Neural cell (in vitro differentiated cells): ENCODE data around the gene PLAC8L1.

Experiments
- EP300 ChIP-seq: fragments of 450-650 bp; conservative IDR thresholded peaks from 2 replicates; pipeline ENCODE4 v1.6.1; 2014; ENCODE audit warnings: antibody characterized with exemption, mild to moderate bottlenecking, moderate library complexity; ENCODE audit not compliant: poor library complexity, severe bottlenecking
- MXI1 ChIP-seq: fragments of 450-650 bp; conservative IDR thresholded peaks from 2 replicates; pipeline ENCODE4 v1.6.1; 2014; ENCODE audit warnings: antibody characterized with exemption, mild to moderate bottlenecking; ENCODE audit not compliant: poor library complexity, severe bottlenecking
- POLR2AphosphoS5 ChIP-seq: IDR thresholded peaks from 2 replicates; pipeline ENCODE4 v1.6.1; 2012
- RAD21 ChIP-seq: fragments of 450-650 bp; conservative IDR thresholded peaks from 2 replicates; pipeline ENCODE4 v1.6.1; 2014; ENCODE audit warnings: antibody characterized with exemption, mild to moderate bottlenecking, moderate library complexity
- TAF1 ChIP-seq: IDR thresholded peaks from 2 replicates; pipeline ENCODE4 v1.6.1; 2012; ENCODE audit warnings: low read depth
- TF ChIP-seq, protein P1 (sequence below): fragments of 450-650 bp; IDR thresholded peaks from 2 replicates; pipeline ENCODE4 v1.5.1; 2014; ENCODE audit warnings: antibody characterized with exemption, mild to moderate bottlenecking, moderate library complexity; ENCODE audit not compliant: poor library complexity, severe bottlenecking
- TF ChIP-seq, protein P2 (sequence below): IDR thresholded peaks from 2 replicates; pipeline ENCODE4 v1.6.1; 2012; ENCODE audit warnings: borderline replicate concordance

DNA sequence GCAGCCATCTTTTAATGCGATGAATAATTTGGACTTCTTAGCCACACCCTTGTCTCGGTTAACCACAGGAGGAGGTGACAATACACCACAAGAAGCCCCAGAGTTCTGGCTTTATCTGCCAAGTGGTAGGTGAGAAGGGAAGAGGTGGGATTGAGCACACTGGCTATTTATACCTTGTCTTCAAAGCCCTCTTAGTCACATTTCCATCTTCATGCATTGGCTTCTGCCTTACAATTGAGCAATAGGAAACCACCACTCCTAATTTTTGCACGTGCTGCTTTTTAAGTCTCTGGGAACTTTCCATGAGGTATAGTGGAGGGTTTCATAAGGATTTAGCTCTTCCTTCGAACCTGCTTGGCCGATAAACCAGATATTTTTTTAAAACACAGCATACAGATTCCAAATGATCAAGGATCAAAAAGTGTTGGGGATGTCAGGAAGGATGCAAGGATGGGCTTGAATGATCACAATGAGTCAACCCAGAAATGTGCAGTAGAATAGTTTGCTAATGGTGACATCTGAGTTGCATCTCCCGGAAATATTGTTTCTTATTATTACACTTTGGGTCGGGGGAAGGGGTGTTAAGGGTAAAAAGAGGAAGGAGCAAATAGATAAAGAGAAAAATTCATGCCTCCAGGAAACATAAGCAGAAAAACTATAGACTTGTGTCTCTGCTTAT lies 25.5 kb downstream of the PLAC8L1 start:
- TF ChIP-seq, protein P1, sequence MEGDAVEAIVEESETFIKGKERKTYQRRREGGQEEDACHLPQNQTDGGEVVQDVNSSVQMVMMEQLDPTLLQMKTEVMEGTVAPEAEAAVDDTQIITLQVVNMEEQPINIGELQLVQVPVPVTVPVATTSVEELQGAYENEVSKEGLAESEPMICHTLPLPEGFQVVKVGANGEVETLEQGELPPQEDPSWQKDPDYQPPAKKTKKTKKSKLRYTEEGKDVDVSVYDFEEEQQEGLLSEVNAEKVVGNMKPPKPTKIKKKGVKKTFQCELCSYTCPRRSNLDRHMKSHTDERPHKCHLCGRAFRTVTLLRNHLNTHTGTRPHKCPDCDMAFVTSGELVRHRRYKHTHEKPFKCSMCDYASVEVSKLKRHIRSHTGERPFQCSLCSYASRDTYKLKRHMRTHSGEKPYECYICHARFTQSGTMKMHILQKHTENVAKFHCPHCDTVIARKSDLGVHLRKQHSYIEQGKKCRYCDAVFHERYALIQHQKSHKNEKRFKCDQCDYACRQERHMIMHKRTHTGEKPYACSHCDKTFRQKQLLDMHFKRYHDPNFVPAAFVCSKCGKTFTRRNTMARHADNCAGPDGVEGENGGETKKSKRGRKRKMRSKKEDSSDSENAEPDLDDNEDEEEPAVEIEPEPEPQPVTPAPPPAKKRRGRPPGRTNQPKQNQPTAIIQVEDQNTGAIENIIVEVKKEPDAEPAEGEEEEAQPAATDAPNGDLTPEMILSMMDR: no peak
- TF ChIP-seq RAD21: no peak
- TF ChIP-seq MXI1: no peak
- no peak for TF ChIP-seq POLR2AphosphoS5
- TF ChIP-seq EP300: no peak
- TF ChIP-seq, protein P2, sequence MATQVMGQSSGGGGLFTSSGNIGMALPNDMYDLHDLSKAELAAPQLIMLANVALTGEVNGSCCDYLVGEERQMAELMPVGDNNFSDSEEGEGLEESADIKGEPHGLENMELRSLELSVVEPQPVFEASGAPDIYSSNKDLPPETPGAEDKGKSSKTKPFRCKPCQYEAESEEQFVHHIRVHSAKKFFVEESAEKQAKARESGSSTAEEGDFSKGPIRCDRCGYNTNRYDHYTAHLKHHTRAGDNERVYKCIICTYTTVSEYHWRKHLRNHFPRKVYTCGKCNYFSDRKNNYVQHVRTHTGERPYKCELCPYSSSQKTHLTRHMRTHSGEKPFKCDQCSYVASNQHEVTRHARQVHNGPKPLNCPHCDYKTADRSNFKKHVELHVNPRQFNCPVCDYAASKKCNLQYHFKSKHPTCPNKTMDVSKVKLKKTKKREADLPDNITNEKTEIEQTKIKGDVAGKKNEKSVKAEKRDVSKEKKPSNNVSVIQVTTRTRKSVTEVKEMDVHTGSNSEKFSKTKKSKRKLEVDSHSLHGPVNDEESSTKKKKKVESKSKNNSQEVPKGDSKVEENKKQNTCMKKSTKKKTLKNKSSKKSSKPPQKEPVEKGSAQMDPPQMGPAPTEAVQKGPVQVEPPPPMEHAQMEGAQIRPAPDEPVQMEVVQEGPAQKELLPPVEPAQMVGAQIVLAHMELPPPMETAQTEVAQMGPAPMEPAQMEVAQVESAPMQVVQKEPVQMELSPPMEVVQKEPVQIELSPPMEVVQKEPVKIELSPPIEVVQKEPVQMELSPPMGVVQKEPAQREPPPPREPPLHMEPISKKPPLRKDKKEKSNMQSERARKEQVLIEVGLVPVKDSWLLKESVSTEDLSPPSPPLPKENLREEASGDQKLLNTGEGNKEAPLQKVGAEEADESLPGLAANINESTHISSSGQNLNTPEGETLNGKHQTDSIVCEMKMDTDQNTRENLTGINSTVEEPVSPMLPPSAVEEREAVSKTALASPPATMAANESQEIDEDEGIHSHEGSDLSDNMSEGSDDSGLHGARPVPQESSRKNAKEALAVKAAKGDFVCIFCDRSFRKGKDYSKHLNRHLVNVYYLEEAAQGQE: no peak
- no peak for TF ChIP-seq TAF1
